Measurements from ENCODE around the gene RGN. TPM values are rescaled to one million over a fixed set of nuclear protein-coding genes. Genes with fewer than 3 reads are reported as not detected.

Gene RGN
- total RNA-seq, result 0.33 and 0.34 TPM in 2 replicates

GRCh38 chrX:47078129-47079043 lies at the start of gene RGN:
Gene RGN, plus strand, starts transcription at chrX:47078443. Its CDS starts 2,702 bp downstream, at chrX:47081145.

Other genes starting within 250 kb of the RGN start
- gene RP2, start 241.4 kb upstream of the RGN start, total RNA-seq, result 28.4 and 28.6 TPM in 2 replicates
- 12.1 and 13.3 TPM in 2 replicates for gene JADE3, start 166.0 kb upstream of the RGN start, total RNA-seq
- 63.5 and 74.1 TPM in 2 replicates for gene NDUFB11, start 66.3 kb downstream of the RGN start, total RNA-seq
- 38.6 and 44.3 TPM in 2 replicates for gene RBM10, start 66.8 kb downstream of the RGN start, total RNA-seq
- gene UBA1, start 115.4 kb downstream of the RGN start, total RNA-seq, result 79.4 and 107 TPM in 2 replicates
- gene CDK16, start 140.2 kb downstream of the RGN start, total RNA-seq, result 37.7 and 41.6 TPM in 2 replicates
- 39.0 and 40.8 TPM in 2 replicates for gene USP11, start 154.6 kb downstream of the RGN start, total RNA-seq

Data from dermis lymphatic vessel endothelial cell (primary cell).